Adipose tissue (tissue), 3 donors: Measurements from ENCODE around the gene HPCA. TPM values are rescaled to one million over a fixed set of nuclear protein-coding genes. Genes with fewer than 3 reads are reported as not detected.

Experiments
- H3K27ac ChIP-seq: one replicate; pipeline ENCODE4 v1.5.1; 2013; ENCODE audit warnings: low read depth, low read length
- WGBS, 3 donors: extraction: QIAGEN DNeasy Blood & Tissue Kit; methylation state at CpG; one replicate each; pipeline ENCODE4 v1.1.7; 2013; 5-methylcytosine and 5-hydroxymethylcytosine counted together
- polyA plus RNA-seq, 3 donors: library from polyadenylated mRNA; stranded (reverse); fragments of 200-250 nt; gene quantifications; one replicate each; pipeline ENCODE4 v1.2.3, GENCODE V29; 2013
- donor health status: healthy with polysubstance abuse.
- donor health status: Bipolar disorder and iron deficiency.
- donor health status: healthy.

HPCA gene
- 1 to 10 TPM in 1 of 3 donors, under 1 TPM in 2; 0.04 to 1.1 (median 0.25) TPM for polyA plus RNA-seq

DNA sequence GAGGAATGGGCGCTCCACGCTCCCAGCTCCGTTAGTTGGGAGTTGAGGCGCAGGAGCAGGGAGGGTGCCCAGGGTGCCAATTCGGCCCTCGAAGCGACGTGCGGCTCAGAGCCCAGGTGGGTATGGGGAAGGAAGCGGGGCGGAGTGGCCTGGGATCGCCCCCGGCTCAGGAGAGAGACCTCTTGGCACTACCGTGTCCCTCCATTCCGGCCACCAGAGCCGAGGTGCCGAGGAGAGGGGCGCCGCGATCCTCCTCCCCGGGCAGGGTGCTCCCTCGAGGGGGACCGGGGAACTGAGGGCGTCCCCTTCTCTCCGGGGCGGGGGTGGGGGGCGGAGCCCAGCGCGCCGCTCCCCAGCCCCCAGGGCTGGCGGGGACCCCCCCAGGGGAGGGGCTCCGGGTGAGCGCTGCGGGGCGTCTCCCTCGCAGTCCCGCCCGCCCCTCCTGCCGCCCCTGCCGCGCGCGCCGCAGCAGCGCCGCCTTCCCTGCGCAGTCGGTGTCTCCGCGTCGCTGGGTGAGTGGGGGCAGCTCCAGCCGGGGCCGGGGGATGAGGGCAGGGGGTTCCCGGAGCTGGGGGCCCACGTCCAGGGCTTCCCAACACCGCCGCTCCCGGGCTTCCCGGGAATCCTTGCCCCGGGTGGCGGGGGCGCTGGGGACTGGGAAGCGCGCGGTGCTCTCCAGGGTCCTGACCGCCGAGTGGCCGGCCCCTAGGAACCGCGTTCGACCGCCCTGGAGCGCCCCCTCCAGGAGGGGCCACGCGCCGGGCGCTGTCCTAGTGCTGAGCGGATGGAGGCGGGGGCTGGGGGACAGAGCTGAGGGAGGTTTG lies at the start of gene HPCA:
HPCA (plus strand) TSS at position 488 of the 824 bp plus-strand sequence. CDS start 2,408 bp downstream, outside the sequence.
- H3K27ac ChIP-seq: no peak within 1 kb of the TSS
- WGBS, 3 donors: 2 to 4% (median 3%) methylated on average over 46 to 78 of the region's 79 CpGs

DNA sequence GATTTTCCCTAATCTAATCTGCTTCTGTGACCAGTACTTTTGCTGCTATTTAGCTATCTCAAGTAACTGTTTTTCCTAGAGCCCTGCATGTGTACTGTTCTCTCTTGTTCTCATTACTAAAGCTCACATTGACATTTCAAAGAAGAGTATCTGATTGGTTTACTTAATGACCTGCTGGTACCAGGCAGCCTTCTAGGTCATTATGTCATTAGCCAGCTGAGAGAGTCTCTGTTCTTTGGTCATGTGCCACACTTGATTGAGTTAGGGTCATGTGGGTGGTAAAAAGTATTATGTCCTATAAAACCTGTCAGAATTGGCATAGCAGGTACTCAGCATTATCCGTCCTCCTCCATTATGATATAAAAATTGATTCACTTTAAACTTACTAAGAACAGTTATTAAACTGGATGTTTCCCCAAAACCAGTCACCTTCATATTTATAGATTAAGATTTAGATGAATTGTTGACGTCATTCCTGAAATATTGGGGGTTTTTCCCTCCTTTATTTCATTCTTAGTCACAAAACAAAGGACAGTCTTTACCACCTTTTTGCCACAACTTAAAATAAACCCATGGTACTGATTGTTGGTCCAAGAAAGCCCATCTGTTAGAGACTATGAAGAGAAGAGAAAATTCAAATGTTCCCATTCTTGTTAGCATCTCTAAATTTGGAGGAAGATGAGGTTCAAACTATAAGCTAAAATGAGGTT lies 37.8 kb upstream of the HPCA start:
- 44 to 47% (median 47%) methylated on average over 2 of the region's 2 CpGs for WGBS, 3 donors
- H3K27ac ChIP-seq: no peak overlapping the region

DNA sequence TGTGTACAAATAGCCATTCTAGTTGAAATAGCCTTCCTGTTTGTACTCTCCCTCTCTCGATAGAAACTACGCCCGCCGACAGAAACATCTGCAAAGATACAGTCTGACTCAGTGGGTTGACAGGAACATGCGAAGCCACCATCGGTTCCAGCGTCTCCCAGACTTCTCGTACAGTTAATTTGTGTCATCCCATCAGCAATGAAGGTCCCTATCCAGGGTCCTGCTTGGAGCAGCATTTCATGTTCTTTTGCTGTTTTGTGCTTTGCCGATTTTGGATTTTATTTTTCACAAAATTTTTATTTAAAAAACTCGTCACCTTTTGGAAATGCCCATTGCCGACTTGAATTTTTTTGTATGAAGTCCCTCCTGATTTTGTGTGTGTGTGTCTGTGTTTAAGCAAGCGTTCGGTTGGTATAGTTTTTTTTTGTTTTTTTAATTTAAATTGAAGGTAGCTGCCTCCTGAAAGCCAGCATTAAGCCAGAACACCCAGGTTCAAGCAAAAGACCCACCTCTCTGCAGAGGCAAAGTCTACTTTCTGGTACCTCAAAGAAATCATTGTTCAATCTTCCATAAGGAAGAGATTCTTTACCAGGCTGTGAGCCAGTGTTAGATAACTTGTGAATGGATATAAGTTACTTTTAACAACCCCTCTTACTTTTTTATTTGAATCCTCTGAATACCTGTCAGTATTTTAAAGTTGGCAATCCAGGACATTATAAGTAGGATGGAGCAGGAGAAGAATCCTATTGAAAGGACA lies 30.3 kb upstream of the HPCA start:
- 92 to 95% (median 94%) methylated on average over 13 of the region's 13 CpGs for WGBS, 3 donors
- H3K27ac ChIP-seq: no peak overlapping the region

DNA sequence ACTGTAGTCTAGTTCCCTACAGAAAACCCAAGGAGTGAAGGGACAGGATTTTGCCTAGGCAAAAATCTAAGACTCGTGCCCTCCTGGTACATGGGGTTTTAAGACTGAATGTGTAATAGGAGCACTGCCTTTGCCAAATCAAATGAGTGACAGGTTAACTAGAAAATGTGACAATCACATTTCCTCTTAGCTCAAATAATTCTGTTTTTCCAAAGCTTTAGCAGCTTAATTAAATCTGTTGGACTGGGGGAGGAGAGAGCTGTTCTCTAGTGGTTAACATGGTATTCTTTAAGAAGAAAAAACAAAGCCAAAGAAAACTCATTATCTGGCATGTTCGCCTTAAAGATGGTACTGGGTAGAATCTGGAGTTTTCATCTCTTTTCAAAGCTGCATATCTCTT lies 28.2 kb upstream of the HPCA start:
- WGBS, 3 donors: 95 to 97% (median 97%) methylated on average over 2 of the region's 2 CpGs
- H3K27ac ChIP-seq: no peak overlapping the region

DNA sequence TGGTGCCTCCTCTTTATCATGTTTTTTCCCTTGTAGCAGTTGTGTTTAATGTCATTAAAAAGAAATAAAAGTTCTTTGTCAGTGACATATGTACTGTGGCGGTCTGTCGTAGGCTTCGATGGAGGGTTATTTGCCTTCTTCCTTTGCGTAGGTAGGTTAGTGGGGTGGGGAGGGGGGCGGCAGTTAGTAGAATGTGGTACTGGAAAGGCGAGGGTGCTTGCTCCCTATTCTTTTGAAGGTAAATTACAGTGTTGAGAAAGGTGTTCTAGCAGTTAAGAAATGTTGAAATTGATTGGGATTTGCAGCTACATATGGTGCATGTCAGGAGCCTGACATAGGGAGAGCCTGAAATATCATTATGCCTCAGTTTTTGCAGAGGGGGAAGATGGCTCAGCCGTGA lies 27.5 kb upstream of the HPCA start:
- no peak overlapping the region for H3K27ac ChIP-seq
- WGBS, 3 donors: 91 to 93% (median 93%) methylated on average over 7 of the region's 7 CpGs

DNA sequence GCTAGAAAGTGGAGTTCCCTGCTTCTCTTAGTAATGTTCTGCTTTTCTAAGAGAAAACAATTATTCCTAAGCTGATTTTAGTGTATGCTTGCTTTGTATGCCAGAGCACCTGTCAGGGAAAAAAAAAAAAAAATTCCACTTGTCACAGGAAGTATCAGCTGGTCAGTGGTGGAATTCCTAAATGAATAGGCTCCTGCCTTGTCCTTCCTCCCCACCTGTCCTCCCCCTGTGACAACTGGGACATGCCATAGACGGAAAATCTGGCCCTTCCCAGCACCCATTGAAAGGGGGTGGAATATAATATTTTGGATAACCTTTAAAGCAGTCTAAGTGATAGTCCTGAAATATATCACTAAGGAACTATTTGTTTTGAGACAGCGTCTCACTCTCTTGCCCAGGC lies 26.4 kb upstream of the HPCA start:
- no peak overlapping the region for H3K27ac ChIP-seq
- 81 to 98% (median 96%) methylated on average over 2 of the region's 2 CpGs for WGBS, 3 donors

DNA sequence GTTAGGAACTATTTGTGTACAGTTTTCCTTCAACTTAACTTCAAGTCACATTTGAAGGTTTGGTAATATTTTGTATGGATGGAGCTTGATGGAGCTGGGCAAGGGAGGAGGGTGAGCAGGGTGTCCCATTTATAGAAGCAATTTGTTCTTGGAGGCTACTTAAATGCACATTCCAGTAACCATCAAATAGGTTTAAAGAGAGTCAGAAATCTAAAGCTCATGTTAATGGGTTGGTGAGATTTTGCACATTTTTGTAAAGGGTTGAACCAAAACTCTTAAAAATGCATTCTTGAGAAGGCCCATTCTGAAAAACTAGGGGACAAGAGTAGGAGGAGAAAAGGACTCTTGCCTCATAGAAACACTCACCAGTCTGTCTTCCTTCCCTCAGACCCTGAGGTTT lies 25.7 kb upstream of the HPCA start:
- no peak overlapping the region for H3K27ac ChIP-seq

DNA sequence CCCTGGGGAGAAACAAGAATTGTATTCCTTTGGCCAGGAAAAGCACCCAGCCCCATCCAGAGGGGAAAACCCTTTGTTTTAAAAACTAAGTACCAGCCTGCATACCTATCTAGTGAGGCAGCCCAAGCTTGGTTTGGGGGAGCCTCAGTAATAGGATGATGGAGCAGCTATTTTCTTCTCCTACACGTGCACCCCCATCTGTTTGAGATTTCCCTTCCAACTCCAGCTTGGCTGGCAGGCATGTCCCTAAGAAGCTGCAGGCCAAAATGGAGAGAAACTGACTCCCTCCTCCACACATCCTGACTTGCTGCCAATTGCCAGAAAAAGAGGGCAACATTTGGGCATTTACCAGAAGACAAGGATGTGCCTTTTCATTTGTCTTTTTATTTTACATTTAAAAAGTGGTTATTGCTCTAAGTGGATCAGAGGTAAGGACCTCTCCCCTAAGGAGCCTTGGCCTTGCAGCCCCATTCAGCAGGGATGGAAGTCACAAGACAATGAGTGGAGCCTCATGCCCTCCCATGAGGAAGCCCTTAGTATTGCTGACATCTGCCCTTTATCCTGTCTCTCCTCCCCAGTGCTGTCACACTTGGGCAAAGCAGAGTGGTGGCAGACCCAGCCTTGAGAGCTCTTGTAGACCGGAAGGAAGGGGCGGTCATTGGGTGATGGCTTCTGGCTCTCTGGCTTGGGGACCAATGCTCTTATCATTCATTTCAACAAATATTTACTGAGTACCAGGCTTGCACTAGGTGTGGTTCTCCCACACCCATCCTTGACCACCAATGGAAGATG lies 24.2 kb upstream of the HPCA start:
- 70 to 86% (median 74%) methylated on average over 3 of the region's 3 CpGs for WGBS, 3 donors
- H3K27ac ChIP-seq: no peak overlapping the region

DNA sequence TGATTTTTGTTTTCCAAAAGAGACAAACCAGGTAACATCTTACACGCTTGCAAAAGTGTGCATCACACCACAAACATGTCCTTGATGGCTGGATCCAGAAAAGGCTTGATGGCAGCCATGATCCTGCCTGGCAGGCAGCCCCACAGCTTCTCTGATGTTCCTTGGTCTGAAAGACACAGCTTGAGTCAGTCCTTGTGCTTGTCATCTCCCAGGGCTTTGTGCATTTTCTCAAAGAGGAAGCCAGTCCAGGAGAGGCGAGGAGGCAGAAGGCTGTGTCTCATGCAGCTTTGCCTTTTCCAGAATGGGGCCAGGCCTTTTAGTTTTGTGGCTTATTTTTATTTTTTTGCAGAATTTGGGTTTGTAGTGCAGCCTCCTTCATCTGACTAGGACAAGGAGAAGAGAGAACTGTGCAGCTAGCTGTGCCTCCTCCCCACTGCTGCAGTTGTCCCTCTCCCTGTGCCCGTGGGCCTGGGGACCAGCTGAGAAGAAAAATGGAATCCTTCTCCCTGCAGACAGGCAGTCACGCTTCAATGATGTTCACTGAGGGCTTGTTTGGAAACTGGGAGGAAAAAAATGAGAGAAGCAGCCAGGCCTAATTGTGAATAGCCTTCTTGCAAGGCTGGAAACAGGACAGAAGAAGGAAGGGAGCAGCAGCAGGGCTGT lies 22.9 kb upstream of the HPCA start:
- WGBS, 3 donors: 89 to 95% (median 91%) methylated on average over 4 of the region's 4 CpGs
- H3K27ac ChIP-seq: no peak overlapping the region

DNA sequence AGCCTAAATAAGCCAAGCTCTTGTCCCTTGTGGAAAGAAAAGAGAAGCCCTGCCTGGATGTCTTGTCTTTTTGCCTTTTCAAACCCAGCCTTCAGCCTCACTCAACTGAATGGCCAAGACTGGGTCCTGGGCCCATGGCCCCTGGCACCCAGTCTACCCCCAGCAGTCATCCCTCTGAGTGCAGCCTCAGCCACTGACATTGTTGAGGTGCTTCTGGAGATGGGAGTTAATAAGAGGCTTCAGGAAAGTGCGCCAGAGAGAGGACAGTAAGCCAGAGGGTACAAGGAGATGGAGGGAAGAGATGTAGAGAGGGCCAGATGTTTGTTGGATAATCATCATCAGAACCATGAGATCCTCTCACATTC lies 22.4 kb upstream of the HPCA start:
- H3K27ac ChIP-seq: no peak overlapping the region
- whole genome bisulfite sequencing, 3 donors: 96 to 100% (median 98%) methylated on average over 1 of the region's 1 CpG

DNA sequence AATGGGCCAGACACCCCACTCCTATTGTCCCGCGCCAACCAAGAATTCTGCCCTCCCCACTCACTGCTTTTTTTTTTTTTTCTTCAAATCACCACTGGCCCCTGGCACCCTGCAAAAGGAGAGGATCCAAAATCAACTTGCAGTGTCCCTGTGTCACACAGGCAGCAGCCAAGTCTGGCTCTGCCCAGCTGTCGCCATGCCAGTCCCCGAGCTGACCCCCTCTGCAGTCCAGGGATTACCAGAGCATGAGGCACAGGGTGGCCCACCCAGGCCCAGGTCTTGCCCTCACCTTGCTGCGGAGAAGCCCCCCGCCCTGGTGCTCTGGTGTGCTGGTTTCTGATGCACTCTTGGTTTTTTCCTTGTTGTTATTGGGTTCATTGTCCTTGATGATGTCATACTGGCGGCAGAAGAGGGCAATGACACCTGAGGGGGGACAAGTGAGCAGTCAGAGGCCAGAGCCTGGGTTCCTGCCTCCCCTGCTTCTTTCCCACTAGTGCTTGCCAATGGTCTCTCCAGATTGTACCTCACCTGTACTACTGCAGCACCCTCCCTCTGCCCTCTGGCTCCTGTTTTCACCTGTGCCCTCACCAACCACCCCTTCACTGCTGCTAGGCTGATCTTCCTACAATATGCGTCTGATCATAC lies 21.8 kb upstream of the HPCA start:
- no peak overlapping the region for H3K27ac ChIP-seq
- 92 to 97% (median 97%) methylated on average over 8 of the region's 8 CpGs for WGBS, 3 donors

DNA sequence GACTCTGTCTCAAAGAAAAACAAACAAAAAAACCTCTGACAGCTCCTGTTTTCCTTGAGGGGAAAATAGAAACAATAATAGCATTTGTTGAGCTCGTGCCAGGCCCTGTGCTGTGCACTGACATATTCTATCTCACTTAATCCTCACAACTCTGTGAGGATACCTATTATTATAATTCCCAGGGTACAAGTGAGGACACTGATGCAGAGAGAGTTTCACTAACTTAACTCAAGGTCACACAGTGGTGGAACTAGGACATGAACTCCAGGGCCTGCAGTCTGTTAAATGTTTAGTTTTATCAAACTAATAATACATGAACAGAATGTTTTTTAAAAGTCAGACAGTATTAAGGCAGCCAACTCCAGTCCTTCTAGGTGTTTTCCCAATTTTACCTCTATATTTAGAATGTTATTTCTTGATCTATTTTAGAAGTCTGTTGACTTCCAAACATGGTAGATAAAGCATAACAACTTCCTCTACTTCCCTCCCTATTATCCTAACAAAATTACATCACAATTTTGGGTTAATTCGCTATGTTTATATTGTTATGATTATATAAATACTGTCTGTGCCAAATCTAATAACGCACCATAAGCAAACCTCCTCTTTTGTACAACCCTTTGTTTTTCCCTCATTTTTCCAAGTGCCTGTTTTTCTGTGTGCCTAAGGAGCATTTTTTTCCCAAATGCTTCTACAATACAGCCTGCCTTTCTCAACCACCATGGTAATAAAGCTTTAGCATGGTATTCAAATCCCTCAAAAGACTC lies 20.5 kb upstream of the HPCA start:
- H3K27ac ChIP-seq: no peak overlapping the region
- WGBS, 3 donors: 60 to 79% (median 66%) methylated on average over 3 of the region's 3 CpGs

DNA sequence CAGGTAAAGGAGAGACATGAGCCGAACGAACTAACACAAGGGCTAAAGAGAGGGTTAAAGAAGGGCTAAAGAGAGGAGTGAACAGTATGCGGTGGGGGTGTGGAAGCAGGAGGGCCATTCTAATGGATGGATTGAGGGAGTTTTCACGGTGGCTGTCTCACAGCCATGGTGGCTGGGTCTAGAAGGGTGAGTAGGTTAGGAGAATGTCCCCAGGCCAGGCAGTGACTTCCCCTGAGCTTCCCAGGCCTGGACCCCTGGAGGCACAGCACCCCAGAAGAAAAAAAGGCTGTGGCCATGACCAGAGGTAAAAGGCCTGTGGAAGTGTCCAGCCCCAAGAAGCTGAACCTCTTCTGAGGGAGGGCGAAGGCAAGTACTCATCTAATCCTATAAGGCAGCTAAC lies 19.1 kb upstream of the HPCA start:
- H3K27ac ChIP-seq: no peak overlapping the region
- 89 to 94% (median 93%) methylated on average over 5 of the region's 5 CpGs for WGBS, 3 donors

DNA sequence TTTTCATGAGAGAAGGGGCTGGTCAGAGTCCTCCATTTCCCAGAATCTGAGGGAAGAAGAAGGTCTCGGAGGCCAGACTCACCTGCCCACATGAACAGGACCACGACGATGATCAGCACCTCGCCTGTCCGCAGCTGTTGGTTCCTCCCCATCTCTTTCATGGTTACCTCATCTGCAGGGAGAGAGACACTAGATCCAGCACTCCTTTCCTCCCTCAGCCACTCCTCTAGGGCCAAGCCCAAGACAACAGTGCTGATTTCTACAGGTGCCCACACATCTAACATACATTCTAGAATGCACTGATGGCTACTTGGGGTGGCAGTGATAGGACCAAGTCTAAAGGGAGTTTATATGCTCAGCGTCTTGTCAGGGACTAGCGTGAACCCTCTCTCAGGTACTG lies 18.6 kb upstream of the HPCA start:
- WGBS, 3 donors: 92 to 97% (median 94%) methylated on average over 7 of the region's 7 CpGs
- no peak overlapping the region for H3K27ac ChIP-seq

DNA sequence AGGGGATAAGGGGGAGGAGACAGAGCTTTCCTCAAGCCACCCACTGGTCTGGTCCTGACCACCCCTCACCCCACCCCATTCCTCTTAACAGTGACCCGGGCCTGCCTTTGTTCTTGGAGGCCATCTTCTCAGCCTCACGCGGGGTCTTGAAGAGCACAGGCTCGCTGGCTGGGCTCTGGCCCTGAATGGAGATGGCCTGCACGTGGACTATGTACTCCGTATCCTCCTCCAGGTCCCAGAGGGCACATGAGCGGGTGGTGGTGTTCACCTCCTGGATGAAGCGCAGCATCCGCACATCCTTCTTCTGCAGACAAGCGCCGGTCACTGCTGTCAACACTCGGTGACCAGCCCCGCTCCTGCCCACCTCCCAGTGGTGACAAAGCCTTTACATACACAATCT lies 18.2 kb upstream of the HPCA start:
- H3K27ac ChIP-seq: no peak overlapping the region
- WGBS, 3 donors: 92 to 95% (median 95%) methylated on average over 13 of the region's 13 CpGs

DNA sequence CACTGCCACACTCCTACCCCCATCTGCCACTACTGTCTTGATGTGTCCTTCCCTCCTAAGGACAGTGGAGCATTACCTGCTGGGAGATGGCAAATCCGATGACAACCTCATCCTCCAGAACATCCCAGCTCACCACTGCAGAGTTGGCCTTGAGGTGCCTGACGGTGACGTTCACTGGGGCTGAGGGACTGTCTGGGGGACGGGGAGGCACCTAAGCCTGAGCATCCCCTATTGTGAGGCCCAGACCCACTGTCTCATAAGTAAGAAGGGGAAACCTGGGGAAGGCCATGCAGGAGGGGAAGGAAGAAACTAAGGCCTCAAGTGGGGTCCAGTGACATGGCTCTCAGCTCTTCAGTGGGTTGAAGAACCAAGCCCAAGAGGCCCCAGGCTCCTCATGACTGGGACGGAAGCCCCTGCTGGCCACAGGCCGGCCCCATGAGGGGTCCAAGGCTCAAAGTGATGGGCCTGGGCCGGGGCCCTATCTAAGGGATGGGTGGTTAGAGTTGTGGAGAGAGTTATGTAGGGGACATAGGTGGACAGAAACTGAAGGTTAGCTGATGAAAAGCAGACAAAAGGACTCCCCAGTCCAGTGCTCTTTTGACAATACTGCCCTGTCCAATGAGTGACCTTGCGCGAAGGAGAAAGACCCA lies 17.4 kb upstream of the HPCA start:
- no peak overlapping the region for H3K27ac ChIP-seq
- 93 to 94% (median 93%) methylated on average over 9 of the region's 9 CpGs for WGBS, 3 donors
